ENCODE data around the gene CYP19A1. TPM values are rescaled to one million over a fixed set of nuclear protein-coding genes. Genes with fewer than 3 reads are reported as not detected.

CYP19A1 gene
- total RNA-seq, 1 experiment from 2014 or later = not detected

GRCh38 chr15:51382787-51383186, 44.4 kb upstream of the CYP19A1 start (continued):
- TF ChIP-seq POLR2AphosphoS5 (IDR thresholded peaks at IDR 0.05; ENCODE audit: low read depth, low read length) = no peak

GRCh38 chr15:51380999-51381806, 42.8 kb upstream of the CYP19A1 start:
- no peak overlapping the region for H3K4me2 ChIP-seq (ENCODE audit: low read length)
- ATAC-seq = peak; percentile 97
- no peak overlapping the region for H3K27ac ChIP-seq (ENCODE audit: low read depth, low read length)
- DNase-seq (ENCODE audit: low read depth, low spot score) = peak; percentile 61
- no peak overlapping the region for H2AFZ ChIP-seq (ENCODE audit: low read depth, low read length, poor library complexity, severe bottlenecking)
- H4K20me1 ChIP-seq (ENCODE audit: insufficient read depth) = no peaks in the 10 kb centered on the region
- H3K27me3 ChIP-seq (ENCODE audit: insufficient read depth, low read length) = no peaks in the 10 kb centered on the region
- RAD21 ChIA-PET (ENCODE audit: low non-redundant PET in 1 of 2, low total read pairs in 2 of 2, uncharacterized antibody in 2 of 2, unreplicated experiment in 2 of 2) = interaction anchor here in 1 of 2 experiments (1.1 to 1.6 kb wide), 2 partner anchors 100 to 218 kb away, joined by 3 to 4 read pairs; no protein-coding TSS in a partner anchor
- H3K9me2 ChIP-seq (ENCODE audit: insufficient read depth) = no peaks in the 10 kb centered on the region
- CTCF ChIA-PET = interaction anchor here (0.9 to 3.0 kb wide), 5 partner anchors 100 to 221 kb away, joined by 3 to 38 read pairs (median 10); no protein-coding TSS in a partner anchor
- no peaks in the 10 kb centered on the region for H3K4me1 ChIP-seq (ENCODE audit: control insufficient read depth in 1 of 2, insufficient read depth in 2 of 2, low read length in 2 of 2)
- H3K9me3 ChIP-seq (ENCODE audit: control insufficient read depth in 1 of 2, insufficient read depth in 1 of 2, low read depth in 1 of 2, low read length in 2 of 2) = no peaks in the 10 kb centered on the region
- TF ChIP-seq YY1 (IDR thresholded peaks at IDR 0.05; ENCODE audit: extremely low read depth, insufficient replicate concordance, low read depth, low read length) (peak; percentile 77), CBX3 (IDR thresholded peaks at IDR 0.05; ENCODE audit: low read depth) (no peak), CTCF (IDR thresholded peaks at IDR 0.05 in 2 of 3, conservative IDR thresholded peaks at IDR 0.05 in 1 of 3; ENCODE audit: borderline replicate concordance in 1 of 3, insufficient read depth in 1 of 3, low read depth in 2 of 3, low read length in 2 of 3) (peak; percentile 89 to 98 (median 98)), RAD21 (IDR thresholded peaks at IDR 0.05; ENCODE audit: low read depth) (peak; percentile 97)
- BruUV-seq (replicated peaks) = no TSS peak
- no peaks in the 10 kb centered on the region for H3K36me3 ChIP-seq (ENCODE audit: control insufficient read depth in 1 of 2, insufficient read depth in 2 of 2, low read length in 2 of 2)
- H3K9ac ChIP-seq (ENCODE audit: low read length) = no peak overlapping the region
- no peaks in the 10 kb centered on the region for H3K79me2 ChIP-seq (ENCODE audit: insufficient read depth, low read length)
- POLR2A ChIA-PET = no interaction called here
- intact Hi-C loops (cut with micrococcal nuclease) = loop anchor here (1.0 to 5.0 kb wide), 5 partner anchors 100 to 248 kb away; no protein-coding TSS in a partner anchor
- H3K4me3 ChIP-seq (replicated peaks in 1 of 2; ENCODE audit: low read depth in 1 of 2, low read length in 2 of 2) = no peak overlapping the region
